ENCODE data around the gene FAM20A. TPM values are rescaled to one million over a fixed set of nuclear protein-coding genes. Genes with fewer than 3 reads are reported as not detected.
A peak's percentile ranks its signal among the peaks of the same experiment; 100 is the strongest.

The FAM20A gene
- total and polyA plus RNA-seq, 4 donors = 69.7 to 101 (median 79.0) TPM

DNA sequence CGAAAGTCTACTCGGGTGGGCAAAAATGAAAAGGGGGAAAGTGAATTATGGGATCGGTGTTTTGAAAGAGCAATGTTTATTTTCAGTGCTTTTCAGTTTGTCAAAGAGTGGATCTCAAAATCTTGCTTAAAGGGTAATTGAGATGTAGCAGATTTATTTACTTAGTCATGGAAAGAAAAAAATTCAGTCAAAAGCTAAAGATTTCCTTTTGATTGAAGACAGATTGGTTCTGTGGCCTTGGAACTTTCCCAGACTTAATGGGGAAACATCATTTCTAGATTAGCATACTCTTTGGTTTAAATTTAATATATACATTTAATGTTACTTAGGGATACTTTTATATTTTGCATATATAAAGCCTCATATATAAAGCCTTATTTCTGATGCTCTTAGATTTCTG, 68.3 kb downstream of the FAM20A start:
- 78 to 89% methylated on average over 3 of the region's 3 CpGs for WGBS, 2 donors
- DNase-seq (no peak), ATAC-seq (ENCODE audit: insufficient read depth, low FRiP score) (no peak)
- no peaks in the 10 kb centered on the region for H3K27me3 ChIP-seq (ENCODE audit: control insufficient read depth in 3 of 3, insufficient read depth in 3 of 3, low read length in 2 of 3)
- no peak overlapping the region for H3K4me3 ChIP-seq
- TF ChIP-seq, protein P1, sequence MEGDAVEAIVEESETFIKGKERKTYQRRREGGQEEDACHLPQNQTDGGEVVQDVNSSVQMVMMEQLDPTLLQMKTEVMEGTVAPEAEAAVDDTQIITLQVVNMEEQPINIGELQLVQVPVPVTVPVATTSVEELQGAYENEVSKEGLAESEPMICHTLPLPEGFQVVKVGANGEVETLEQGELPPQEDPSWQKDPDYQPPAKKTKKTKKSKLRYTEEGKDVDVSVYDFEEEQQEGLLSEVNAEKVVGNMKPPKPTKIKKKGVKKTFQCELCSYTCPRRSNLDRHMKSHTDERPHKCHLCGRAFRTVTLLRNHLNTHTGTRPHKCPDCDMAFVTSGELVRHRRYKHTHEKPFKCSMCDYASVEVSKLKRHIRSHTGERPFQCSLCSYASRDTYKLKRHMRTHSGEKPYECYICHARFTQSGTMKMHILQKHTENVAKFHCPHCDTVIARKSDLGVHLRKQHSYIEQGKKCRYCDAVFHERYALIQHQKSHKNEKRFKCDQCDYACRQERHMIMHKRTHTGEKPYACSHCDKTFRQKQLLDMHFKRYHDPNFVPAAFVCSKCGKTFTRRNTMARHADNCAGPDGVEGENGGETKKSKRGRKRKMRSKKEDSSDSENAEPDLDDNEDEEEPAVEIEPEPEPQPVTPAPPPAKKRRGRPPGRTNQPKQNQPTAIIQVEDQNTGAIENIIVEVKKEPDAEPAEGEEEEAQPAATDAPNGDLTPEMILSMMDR (IDR thresholded peaks at IDR 0.05; ENCODE audit: control extremely low read depth, extremely low read depth) = no peak
- H3K4me1 ChIP-seq (ENCODE audit: control insufficient read depth in 5 of 5, insufficient read depth in 5 of 5, low read length in 5 of 5) = peaks cover 0 to 5% (median 0%) of the 10 kb centered on the region in 5 donors
- peaks cover 24 to 71% (median 45%) of the 10 kb centered on the region in 4 donors for H3K36me3 ChIP-seq (ENCODE audit: control insufficient read depth in 4 of 4, insufficient read depth in 4 of 4, low read length in 4 of 4)
- H3K27ac ChIP-seq (ENCODE audit: low read depth in 1 of 2, low read length in 1 of 2) = no peak overlapping the region
- no peaks in the 10 kb centered on the region for H3K9me3 ChIP-seq (ENCODE audit: control insufficient read depth in 4 of 4, insufficient read depth in 3 of 4, low read length in 3 of 4)
- H3K9ac ChIP-seq (ENCODE audit: insufficient read depth in 1 of 2, low read length in 2 of 2) = no peak overlapping the region

GRCh38 chr17:68531252-68531651, 69.9 kb downstream of the FAM20A start:
- Histone ChIP-seq H3K27me3 (ENCODE audit: control insufficient read depth in 3 of 3, insufficient read depth in 3 of 3, low read length in 2 of 3) (no peaks in the 10 kb centered on the region), H3K4me3 (no peak overlapping the region), H3K9ac (ENCODE audit: insufficient read depth in 1 of 2, low read length in 2 of 2) (no peak overlapping the region), H3K36me3 (ENCODE audit: control insufficient read depth in 4 of 4, insufficient read depth in 4 of 4, low read length in 4 of 4) (peaks cover 17 to 76% (median 49%) of the 10 kb centered on the region in 4 donors), H3K9me3 (ENCODE audit: control insufficient read depth in 4 of 4, insufficient read depth in 3 of 4, low read length in 3 of 4) (no peaks in the 10 kb centered on the region), H3K4me1 (ENCODE audit: control insufficient read depth in 5 of 5, insufficient read depth in 5 of 5, low read length in 5 of 5) (peaks cover 0 to 6% (median 0%) of the 10 kb centered on the region in 5 donors), H3K27ac (ENCODE audit: low read depth in 1 of 2, low read length in 1 of 2) (no peak overlapping the region)
- no peak for ATAC-seq (ENCODE audit: insufficient read depth, low FRiP score)
- DNase-seq = no peak
- TF ChIP-seq, protein P1 (IDR thresholded peaks at IDR 0.05; ENCODE audit: control extremely low read depth, extremely low read depth) = no peak
- WGBS, 2 donors = 94 to 97% methylated on average over 4 of the region's 4 CpGs

GRCh38 chr17:68527314-68527713, 73.9 kb downstream of the FAM20A start:
- no peaks in the 10 kb centered on the region for H3K9me3 ChIP-seq (ENCODE audit: control insufficient read depth in 4 of 4, insufficient read depth in 3 of 4, low read length in 3 of 4)
- no peak overlapping the region for H3K4me3 ChIP-seq
- H3K4me1 ChIP-seq (ENCODE audit: control insufficient read depth in 5 of 5, insufficient read depth in 5 of 5, low read length in 5 of 5) = peaks cover 0 to 10% (median 0%) of the 10 kb centered on the region in 5 donors
- no peak overlapping the region for H3K27ac ChIP-seq (ENCODE audit: low read depth in 1 of 2, low read length in 1 of 2)
- WGBS, 2 donors = 58 to 77% methylated on average over 4 of the region's 4 CpGs
- no peaks in the 10 kb centered on the region for H3K27me3 ChIP-seq (ENCODE audit: control insufficient read depth in 3 of 3, insufficient read depth in 3 of 3, low read length in 2 of 3)
- TF ChIP-seq, protein P1 (IDR thresholded peaks at IDR 0.05; ENCODE audit: control extremely low read depth, extremely low read depth) = no peak
- H3K36me3 ChIP-seq (ENCODE audit: control insufficient read depth in 4 of 4, insufficient read depth in 4 of 4, low read length in 4 of 4) = peaks cover 19 to 85% (median 52%) of the 10 kb centered on the region in 4 donors
- ATAC-seq (ENCODE audit: insufficient read depth, low FRiP score) (no peak), DNase-seq (no peak)
- no peak overlapping the region for H3K9ac ChIP-seq (ENCODE audit: insufficient read depth in 1 of 2, low read length in 2 of 2)

- TF ChIP-seq, protein P1 (IDR thresholded peaks at IDR 0.05; ENCODE audit: control extremely low read depth, extremely low read depth) = no peak
- Histone ChIP-seq H3K9ac (ENCODE audit: insufficient read depth in 1 of 2, low read length in 2 of 2) (no peak overlapping the region), H3K4me3 (no peak overlapping the region), H3K36me3 (ENCODE audit: control insufficient read depth in 4 of 4, insufficient read depth in 4 of 4, low read length in 4 of 4) (peaks cover 19 to 85% (median 52%) of the 10 kb centered on the region in 4 donors), H3K4me1 (ENCODE audit: control insufficient read depth in 5 of 5, insufficient read depth in 5 of 5, low read length in 5 of 5) (peaks cover 0 to 13% (median 0%) of the 10 kb centered on the region in 5 donors), H3K27ac (ENCODE audit: low read depth in 1 of 2, low read length in 1 of 2) (peak overlapping the region in 1 of 2 donors; percentile 6), H3K9me3 (ENCODE audit: control insufficient read depth in 4 of 4, insufficient read depth in 3 of 4, low read length in 3 of 4) (no peaks in the 10 kb centered on the region), H3K27me3 (ENCODE audit: control insufficient read depth in 3 of 3, insufficient read depth in 3 of 3, low read length in 2 of 3) (no peaks in the 10 kb centered on the region)
- ATAC-seq (ENCODE audit: insufficient read depth, low FRiP score) (no peak), DNase-seq (no peak)
- 58 to 63% methylated on average over 3 of the region's 3 CpGs for WGBS, 2 donors
These were observed 74.6 kb downstream of the FAM20A start for GRCh38 chr17:68526548-68526947.
